GM15510 (cell line): ENCODE measurements around the gene PLAC9.

Source experiments
- POLR2A ChIP-seq: IDR thresholded peaks from 3 replicates; pipeline ENCODE4 v1.6.1; 2011; ENCODE audit warnings: borderline replicate concordance; ENCODE audit not compliant: insufficient read length; ENCODE audit errors: extremely low read depth

Gene PLAC9

DNA sequence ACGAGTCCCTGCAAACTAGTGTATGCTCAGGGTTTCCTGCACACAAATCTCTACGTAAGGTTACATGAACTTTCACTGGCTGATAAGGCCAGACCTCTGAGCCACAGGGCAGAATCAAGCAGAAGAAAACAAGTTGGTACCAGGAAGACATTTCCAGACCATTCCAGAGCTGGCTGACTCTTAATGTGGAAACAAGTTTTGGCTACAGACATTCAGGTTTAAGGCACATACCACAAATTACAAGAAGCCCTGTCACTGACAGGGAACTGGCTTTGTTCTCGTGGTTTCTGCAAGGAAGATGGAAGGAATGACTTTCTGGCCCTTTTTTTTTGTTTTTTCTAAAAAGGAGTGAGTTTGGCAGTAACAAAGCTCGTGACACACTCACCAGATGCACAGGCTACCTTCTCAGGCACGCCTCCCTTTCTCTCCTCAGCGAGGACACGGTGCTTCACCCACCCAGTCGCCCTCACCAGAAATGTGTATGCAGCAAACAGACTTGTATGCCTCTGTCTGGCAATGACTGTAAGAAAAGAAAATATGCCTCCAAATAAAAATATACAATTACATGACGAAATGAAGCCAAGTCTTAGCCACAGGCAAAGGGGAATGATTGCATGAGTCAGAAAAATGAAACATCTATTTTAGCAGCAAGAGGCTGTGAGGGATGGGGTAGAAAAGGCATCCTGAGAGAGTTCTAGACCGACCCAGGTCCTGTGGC lies 22.6 kb downstream of the PLAC9 start:
- no peak for TF ChIP-seq POLR2A

GRCh38 chr10:80155696-80156215 lies 23.2 kb downstream of the PLAC9 start:
- no peak for TF ChIP-seq POLR2A

DNA sequence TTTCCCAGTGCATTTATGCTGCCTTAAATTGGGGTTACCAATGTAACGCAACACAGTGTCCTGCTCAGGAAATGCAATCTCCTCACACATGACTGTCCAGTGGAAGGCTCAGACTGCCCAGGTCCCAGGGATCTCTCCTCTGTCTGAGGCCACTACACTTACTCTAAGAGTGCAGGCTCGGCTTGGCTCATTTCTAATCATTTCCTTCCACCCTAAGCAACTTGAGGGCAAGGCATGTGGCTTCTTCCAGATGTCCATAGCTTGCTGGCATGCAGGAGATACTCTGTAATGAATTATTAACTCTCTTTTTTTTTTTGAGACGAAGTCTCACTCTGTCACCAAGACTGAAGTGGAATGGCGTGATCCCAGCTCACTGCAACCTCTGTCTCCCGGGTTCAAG lies 23.7 kb downstream of the PLAC9 start:
- no peak for TF ChIP-seq POLR2A

DNA sequence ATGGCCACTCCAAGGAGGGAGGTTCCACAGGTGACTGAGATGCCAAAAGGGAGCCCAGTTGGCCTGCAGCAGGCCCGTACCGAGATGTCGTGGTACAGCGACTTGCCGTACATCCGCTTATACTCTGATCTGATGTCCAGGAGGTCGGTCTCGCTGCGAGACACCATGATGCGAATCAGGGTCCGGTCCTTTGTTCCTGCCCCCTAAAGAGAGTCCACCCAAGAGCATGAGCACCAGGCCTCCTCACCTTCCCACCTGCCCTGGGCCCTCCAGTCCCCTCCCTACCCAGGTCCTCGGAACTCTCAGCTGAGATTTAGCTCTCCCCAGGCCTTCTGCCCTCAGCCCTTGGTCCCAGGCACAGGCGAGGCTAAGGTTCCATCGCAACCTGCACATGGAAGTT lies 25.0 kb downstream of the PLAC9 start:
- no peak for TF ChIP-seq POLR2A

DNA sequence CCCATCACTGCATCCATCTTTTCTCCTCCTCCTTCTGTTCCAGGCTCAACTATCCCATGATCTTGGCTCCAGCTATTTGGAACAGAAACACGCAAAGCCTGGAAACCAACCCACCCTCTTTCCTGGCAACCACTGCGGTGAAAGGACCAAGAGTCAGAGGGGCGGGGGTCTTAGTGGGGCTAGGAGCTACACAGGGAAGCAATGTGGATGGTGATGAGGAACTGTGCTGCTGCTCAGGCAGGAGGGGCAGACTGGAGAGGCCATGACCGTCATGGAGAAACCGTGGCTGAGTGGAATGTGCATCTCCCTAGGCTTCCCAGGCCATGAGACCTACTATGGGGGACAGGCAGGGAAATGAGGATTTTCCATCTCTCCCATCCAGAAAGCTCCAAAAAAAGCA lies 25.6 kb downstream of the PLAC9 start:
- TF ChIP-seq POLR2A: no peak

- no peak for TF ChIP-seq POLR2A
Measured at GRCh38 chr10:80158598-80159127, 26.1 kb downstream of the PLAC9 start.

- no peak for TF ChIP-seq POLR2A
Measured at GRCh38 chr10:80159166-80159873, 26.8 kb downstream of the PLAC9 start.

DNA sequence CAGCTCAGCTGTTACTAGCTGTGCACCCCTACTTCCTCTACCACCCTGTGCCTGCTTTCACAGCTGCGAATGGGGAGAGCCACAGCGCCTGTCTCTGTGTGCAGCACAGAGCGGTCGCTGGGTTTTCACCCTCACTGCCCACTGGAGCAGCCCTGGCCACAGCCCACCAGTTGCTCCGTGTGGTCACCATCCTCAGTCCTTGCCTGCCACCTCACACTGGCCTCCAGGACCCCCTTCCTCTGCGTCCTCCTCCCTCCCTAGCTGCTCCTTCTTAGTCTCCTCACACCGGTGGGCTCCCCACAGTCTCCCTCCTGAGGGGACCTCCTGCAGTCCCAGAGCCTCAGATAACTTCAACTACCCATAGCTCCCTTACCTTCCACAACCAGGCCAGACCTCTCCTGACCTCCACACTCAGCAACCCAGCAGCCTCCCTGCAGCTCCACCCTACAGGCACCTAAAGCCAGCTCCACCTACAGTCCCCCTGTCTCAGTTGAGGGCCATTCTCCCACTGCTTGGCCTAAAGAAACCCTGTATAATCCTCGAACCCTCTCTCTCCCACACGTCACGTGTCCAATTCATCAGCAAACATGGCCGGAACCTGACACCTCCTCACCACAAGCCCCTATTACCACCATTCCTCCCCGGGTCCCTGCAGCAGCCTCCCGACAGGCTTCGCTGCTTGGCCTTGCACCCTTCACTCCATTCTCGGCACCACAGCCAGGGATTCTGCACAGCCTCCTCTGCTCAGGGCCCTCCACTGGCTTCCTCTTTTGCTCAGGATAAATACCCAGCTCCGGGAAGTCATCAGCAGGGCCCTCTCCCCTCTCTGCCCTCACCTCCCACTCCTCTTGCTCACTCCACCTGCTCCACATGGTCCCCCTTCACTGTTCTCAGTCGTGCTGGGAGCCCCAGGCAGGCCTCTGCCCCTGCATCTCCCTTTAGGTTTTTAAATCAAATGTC lies 28.1 kb downstream of the PLAC9 start:
- no peak for TF ChIP-seq POLR2A

- TF ChIP-seq POLR2A: no peak
Measured at GRCh38 chr10:80161321-80162083, 29.0 kb downstream of the PLAC9 start.

DNA sequence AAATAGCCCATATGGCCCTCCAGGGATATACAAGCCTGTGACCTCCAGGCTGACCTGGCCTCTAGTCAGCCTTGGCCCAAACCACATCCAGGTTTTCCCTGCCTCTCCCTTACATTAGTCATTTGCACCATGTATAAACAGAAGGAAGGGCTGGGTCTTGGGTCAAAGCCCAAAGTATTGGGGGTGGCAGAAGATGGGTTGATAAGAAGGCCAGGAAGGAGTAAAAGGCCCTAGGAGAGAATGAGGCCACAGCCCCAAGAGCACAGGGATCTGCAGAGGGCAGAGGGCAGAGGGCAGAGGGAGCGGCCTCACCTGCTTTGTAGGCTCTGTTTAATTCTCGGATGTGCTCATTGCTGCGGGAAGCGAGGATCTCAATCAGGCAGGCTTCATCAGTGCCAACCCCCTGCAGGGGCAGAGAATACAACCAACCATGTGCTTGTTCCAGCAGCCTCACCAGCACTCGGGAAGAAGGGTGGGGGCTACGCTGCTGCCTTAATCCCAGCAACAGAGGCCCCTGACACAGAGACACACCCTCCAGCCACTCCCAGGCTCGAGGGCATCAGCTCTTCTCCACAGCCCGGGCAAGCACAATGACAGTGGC lies 31.3 kb downstream of the PLAC9 start:
- no peak for TF ChIP-seq POLR2A

DNA sequence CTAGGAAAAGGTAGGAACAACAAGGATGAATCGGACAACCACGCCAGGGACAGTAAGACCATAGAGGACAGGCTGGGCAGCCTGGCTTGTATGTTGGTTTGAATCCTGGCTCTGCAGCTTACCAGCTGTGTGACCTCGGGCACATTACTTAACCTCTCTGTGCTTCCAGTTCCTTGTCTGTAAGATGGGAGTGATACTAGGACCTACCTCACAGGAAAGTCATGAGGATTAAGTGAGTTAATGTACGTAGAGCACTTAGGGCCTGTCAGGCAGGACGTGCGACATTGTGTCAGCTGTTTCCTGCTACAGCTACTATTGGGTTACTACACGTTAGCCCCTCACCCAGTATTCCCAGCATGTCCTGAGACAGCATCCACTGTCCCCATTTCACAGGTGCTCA lies 32.1 kb downstream of the PLAC9 start:
- no peak for TF ChIP-seq POLR2A

DNA sequence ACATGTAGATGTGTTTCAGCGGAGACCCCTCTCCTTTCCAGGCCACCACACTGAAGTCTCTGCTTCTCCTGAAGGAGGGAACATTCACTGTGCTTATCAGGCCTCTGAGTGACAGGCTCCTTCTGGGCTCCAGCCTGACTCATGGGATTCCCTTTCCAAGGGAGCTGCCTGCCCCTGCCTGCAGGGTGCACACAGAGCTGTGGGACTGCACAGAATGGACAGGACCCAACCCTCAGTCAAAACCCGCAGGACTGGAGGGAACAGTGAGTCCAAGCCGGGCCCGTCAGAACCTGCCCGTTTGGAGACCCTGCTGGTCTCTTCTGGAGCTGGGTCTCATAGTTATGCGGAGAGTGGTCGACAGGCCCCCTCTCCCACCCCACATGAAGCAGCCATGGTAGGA lies 32.6 kb downstream of the PLAC9 start:
- TF ChIP-seq POLR2A: no peak

- TF ChIP-seq POLR2A: no peak
Measured at GRCh38 chr10:80166581-80167470, 34.3 kb downstream of the PLAC9 start.
